Colon (tissue), 2 donors: ENCODE results near the gene RNF213.

ENCODE experiments used
- FAIRE-seq: peaks from 2 replicates; lab custom pipeline; 2012; peaks lifted over from hg19 to GRCh38; lab: Jason Lieb, UNC
- donor health status: control.
- donor health status: control.

The RNF213 gene

GRCh38 chr17:80433916-80434666 lies 173.4 kb downstream of the RNF213 start:
- FAIRE-seq = no peak

GRCh38 chr17:80437532-80437931 lies 176.9 kb downstream of the RNF213 start:
- no peak for FAIRE-seq

- FAIRE-seq = no peak
Observed at GRCh38 chr17:80438806-80439205, 178.2 kb downstream of the RNF213 start.

DNA sequence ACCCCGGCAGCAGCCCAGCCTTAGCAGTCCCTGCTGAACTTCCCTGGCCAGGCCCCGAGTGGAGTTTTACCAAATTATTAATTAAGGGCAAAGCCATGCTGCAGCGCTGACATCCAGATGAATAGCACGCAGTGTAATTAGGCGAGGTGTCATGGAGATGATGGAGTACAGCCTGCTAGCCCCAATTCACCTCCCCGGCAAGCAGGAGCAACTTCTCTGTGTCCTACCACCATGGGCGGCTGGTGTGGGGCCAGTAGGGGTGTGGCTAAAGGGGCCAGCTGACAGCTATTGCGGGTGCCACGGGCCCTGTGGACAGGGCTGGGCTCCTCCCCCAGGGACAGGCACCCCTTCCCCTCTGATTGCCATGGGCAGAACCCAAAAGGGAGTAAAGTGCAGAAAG lies 178.8 kb downstream of the RNF213 start:
- no peak for FAIRE-seq

- no peak for FAIRE-seq
Observed at GRCh38 chr17:80441133-80441578, 180.5 kb downstream of the RNF213 start.

- no peak for FAIRE-seq
Observed at GRCh38 chr17:80441598-80442322, 181.1 kb downstream of the RNF213 start.

GRCh38 chr17:80442323-80442659 lies 181.6 kb downstream of the RNF213 start:
- no peak for FAIRE-seq

GRCh38 chr17:80442764-80443163 lies 182.1 kb downstream of the RNF213 start:
- FAIRE-seq = no peak

GRCh38 chr17:80443498-80443897 lies 182.8 kb downstream of the RNF213 start:
- no peak for FAIRE-seq

- FAIRE-seq = no peak
Observed at GRCh38 chr17:80443916-80444643, 183.4 kb downstream of the RNF213 start.

GRCh38 chr17:80444644-80444979 lies 184.0 kb downstream of the RNF213 start:
- no peak for FAIRE-seq

DNA sequence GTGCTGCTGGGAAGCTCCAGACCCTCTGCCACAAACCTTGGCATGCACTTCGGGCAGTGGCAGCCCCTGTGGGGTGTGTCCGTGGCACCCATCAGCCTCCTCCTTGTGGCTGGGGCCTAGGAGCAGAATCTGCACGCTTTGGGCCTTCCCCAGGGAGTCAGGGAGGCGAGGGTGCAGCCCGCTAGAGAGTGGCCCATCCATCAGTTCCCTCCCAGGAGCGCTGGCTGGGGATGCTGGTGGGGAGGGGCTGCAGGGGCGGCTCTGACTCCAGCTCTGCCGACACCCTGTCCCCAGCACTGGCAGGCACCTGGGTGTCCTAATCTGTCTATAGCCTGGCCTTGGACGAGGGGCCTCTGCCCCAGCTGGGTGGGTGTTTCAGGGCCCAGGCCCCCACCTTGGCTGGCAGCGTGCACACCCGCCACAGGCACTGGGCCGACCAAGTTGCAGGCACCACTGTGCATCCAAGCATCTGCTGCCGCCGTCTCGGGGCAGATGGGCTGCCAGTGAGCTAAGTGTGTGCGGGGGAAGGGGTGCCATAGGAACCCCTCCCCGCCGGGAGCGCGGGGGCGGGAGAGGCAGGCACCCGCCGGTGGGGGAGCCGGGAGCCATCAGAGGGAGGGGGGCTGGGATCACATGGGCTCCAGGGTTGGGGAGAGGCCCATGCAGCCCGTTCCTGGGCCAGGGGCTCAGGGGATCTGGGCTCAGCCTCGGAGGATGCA lies 184.5 kb downstream of the RNF213 start:
- no peak for FAIRE-seq

DNA sequence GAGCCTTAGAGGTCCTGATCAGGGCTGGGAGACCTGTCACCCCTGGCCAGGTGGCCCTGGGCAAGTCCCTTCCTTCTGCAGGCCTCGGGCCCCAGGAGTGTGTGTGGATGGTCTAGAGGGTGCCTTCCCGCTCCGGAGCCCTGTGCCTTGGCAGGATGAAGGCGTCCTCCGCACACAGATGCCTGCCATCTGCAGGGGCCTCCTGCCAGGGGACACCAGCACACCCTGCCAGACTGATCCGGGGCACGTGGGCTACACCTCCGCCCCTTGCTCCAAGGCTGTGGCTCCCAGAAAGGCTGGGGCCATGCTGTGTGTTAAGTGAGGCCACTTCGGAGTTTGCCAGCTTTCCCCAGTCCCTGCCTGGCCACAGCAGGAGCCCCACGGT lies 185.1 kb downstream of the RNF213 start:
- FAIRE-seq = no peak

DNA sequence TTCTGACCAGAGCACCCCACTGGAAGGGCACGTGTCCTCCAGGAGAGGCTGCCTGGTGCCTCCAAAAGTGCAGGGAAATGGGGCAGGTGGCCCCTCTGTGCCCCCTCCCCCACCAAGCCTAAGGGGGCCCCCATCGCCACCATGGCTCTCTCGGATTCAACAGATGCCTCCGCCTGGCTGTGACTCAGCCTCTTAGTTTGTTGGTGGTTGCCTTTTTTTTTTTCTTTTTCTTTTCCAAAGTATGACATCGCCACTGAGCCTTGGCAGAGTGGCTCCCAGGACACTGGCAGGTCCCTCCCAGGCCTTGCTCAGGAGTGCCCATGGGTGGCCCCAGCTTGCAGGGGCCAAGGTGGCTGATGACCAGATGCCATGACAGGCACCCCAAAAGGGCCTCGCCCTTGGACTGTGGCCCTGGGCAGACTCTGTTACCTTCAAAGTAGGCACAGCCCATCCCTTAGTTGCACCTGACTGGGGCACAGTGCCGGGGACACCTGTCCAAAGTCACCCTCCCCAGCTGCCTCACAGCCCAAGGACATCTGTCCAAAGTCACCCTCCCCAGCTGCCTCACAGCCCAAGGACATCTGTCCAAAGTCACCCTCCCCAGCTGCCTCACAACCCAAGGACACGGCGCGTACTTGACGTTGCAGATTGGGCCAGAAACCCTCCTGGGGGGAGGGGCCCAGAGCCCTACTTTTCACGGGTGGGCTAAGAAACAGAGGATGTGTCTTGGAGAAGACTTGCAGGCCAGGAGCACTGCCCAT lies 186.2 kb downstream of the RNF213 start:
- no peak for FAIRE-seq

DNA sequence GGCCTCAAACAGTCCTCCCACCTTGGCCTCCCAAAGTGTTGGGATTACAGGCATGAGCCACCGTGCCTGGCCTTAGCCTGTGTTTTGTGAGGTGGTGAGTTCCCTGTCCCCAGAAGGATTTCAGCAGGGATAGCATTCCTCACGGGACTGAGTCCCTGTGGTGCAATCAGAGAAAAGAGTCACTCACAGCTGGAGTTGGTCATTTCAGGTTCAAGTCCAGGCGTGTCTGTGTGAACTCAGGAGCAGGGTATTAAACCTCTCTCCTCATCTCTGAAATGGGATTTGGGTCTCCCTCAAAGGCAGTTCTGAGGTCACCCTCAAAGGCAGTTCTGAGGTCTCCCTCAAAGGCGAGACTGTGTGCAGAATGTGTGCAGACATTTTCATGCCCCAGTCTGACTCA lies 187.1 kb downstream of the RNF213 start:
- FAIRE-seq = no peak
